HG03045 (cell line): ENCODE measurements around the gene MOV10L1.
"Not testable (repeated sequence)": the region's sequence is repeated elsewhere in the genome, so short reads cannot be mapped to it uniquely, and the experiment has no call there.

Experiments
- ATAC-seq: cut with Tn5 transposase; IDR thresholded peaks from one replicate; pipeline ENCODE4 v1.9.1; 2021; ENCODE audit warnings: mild to moderate bottlenecking, moderate library complexity; ENCODE audit not compliant: unreplicated experiment

Gene MOV10L1

GRCh38 chr22:50151571-50152537, 62.0 kb downstream of the MOV10L1 start:
- no peak for ATAC-seq

- no peak for ATAC-seq
These were observed 63.4 kb downstream of the MOV10L1 start for GRCh38 chr22:50153056-50153755.

- no peak for ATAC-seq
These were observed 63.9 kb downstream of the MOV10L1 start for GRCh38 chr22:50153756-50154140.

- ATAC-seq = no peak
These were observed 68.0 kb downstream of the MOV10L1 start for GRCh38 chr22:50157709-50158375.

- ATAC-seq = no peak
These were observed 71.1 kb downstream of the MOV10L1 start for GRCh38 chr22:50160947-50161346.

- ATAC-seq = no peak
These were observed 71.9 kb downstream of the MOV10L1 start for GRCh38 chr22:50161508-50162390.

- ATAC-seq = no peak
These were observed 72.7 kb downstream of the MOV10L1 start for GRCh38 chr22:50162391-50162956.

GRCh38 chr22:50165436-50166123, 75.8 kb downstream of the MOV10L1 start:
- ATAC-seq = no peak

- ATAC-seq = no peak
These were observed 78.1 kb downstream of the MOV10L1 start for GRCh38 chr22:50167689-50168489.

GRCh38 chr22:50168490-50169180, 78.8 kb downstream of the MOV10L1 start:
- not testable (repeated sequence) for ATAC-seq

GRCh38 chr22:50169181-50169759, 79.5 kb downstream of the MOV10L1 start:
- ATAC-seq = no peak

GRCh38 chr22:50169774-50170341, 80.1 kb downstream of the MOV10L1 start:
- no peak for ATAC-seq

- no peak for ATAC-seq
These were observed 80.9 kb downstream of the MOV10L1 start, which contains the start of gene PANX2 for GRCh38 chr22:50170453-50171318. Gene PANX2 (plus strand): TSS chr22:50170731. CDS start chr22:50170731, 0 bp downstream.

- no peak for ATAC-seq
These were observed 81.6 kb downstream of the MOV10L1 start for GRCh38 chr22:50171319-50171964.

- ATAC-seq = no peak
These were observed 82.2 kb downstream of the MOV10L1 start for GRCh38 chr22:50171965-50172421.
